Measurements from ENCODE around the gene PNMA8C. TPM values are rescaled to one million over a fixed set of nuclear protein-coding genes. Genes with fewer than 3 reads are reported as not detected.

The PNMA8C gene
- total and polyA plus RNA-seq, 2 donors (not counting 3 experiments of a cell fraction or from before 2014, with no cell fraction given): not detected

DNA sequence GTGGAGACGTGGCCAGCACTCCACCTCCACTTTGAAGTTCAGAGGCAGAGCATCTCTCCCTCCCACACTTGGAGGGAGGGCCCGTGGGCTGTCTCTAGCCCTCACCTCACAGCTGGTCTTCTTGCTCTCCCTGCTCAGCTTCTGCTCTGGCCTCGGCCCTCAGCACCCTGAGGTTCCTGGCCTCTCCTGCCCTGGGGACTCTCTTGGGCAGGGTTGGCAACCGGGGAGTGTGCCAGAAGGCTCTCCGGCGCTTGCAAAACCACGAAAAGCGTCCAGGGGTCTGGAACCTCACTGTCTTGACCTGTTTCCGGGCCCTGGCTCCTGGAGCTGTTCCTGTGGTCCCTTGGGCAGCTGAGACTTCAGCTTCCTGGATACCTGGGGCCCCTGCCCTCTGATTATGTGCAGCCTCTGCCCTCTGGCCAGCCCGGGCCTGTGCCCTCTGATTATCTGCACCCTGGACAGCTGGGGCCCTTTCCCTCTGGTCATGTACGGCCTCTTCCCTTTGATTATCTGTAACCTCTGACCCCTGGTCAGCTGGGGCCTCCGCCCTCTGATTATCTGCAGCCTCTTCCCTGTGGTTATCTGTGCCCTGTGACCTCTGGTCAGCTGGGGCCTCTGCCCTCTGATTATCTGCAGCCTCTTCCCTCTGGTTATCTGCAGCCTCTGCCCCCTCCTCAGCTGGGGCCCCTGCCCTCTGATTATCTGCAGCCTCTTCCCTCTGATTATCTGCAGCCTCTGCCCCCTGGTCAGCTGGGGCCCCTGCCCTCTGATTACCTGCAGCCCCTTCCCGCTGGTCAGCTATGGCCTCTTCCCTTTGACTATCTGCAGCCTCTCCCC lies 17.4 kb downstream of the PNMA8C start:
- dilution Hi-C loops (cut with MboI; ENCODE audit: extremely low pct_ligation_motif_present, low sequenced_read_pairs): no loop called here
- intact Hi-C loops (cut with micrococcal nuclease): no loop called here
- Histone ChIP-seq H3K9me1 (replicated peaks; ENCODE audit: control insufficient read depth, extremely low read depth, insufficient read depth, low read length) (no peaks in the 10 kb centered on the region), H3K9me3 (replicated peaks; ENCODE audit: control insufficient read depth, insufficient read depth, low read length) (no peaks in the 10 kb centered on the region), H2AFZ (ENCODE audit: low read depth, low read length) (no peak overlapping the region), H3K4me2 (ENCODE audit: insufficient read depth, low read length) (no peak overlapping the region), H3K79me2 (ENCODE audit: control insufficient read depth, insufficient read depth, low read length) (no peaks in the 10 kb centered on the region), H3K36me3 (ENCODE audit: control insufficient read depth in 2 of 2, extremely low read depth in 1 of 2, insufficient read depth in 2 of 2, low read length in 2 of 2) (no peaks in the 10 kb centered on the region), H3K9ac (replicated peaks; ENCODE audit: extremely low read depth, insufficient read depth, low read length) (no peak overlapping the region), H3K27me3 (ENCODE audit: control insufficient read depth in 2 of 2, insufficient read depth in 2 of 2, low read length in 2 of 2) (peaks cover 26 to 46% of the 10 kb centered on the region in 2 experiments), H3K4me3 (replicated peaks in 1 of 3; ENCODE audit: insufficient read depth in 1 of 3, low read depth in 1 of 3, low read length in 3 of 3) (no peak overlapping the region), H4K20me1 (replicated peaks; ENCODE audit: control insufficient read depth, extremely low read depth, insufficient read depth, low read length) (no peaks in the 10 kb centered on the region), H3K4me1 (ENCODE audit: control insufficient read depth, extremely low read depth, insufficient read depth, low read length) (no peaks in the 10 kb centered on the region), H3K27ac (ENCODE audit: insufficient read depth, low read depth, low read length) (no peak overlapping the region)
- no TSS peak for BruUV-seq (replicated peaks)
- TF ChIP-seq, protein P1, sequence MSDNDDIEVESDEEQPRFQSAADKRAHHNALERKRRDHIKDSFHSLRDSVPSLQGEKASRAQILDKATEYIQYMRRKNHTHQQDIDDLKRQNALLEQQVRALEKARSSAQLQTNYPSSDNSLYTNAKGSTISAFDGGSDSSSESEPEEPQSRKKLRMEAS (IDR thresholded peaks at IDR 0.05; ENCODE audit: insufficient read depth, insufficient read length): no peak
- TF ChIP-seq POLR2A (IDR thresholded peaks at IDR 0.05; ENCODE audit: low read depth, low read length) (no peak), JUN (IDR thresholded peaks at IDR 0.05; ENCODE audit: borderline replicate concordance, insufficient read depth, insufficient read length, low read depth) (no peak), MYC (IDR thresholded peaks at IDR 0.05; ENCODE audit: low read depth, low read length) (no peak), EZH2 (IDR thresholded peaks at IDR 0.05; ENCODE audit: borderline replicate concordance, low read depth, low read length, severe bottlenecking) (no peak)
- ChIA-PET CTCF (interaction anchor here (0.6 to 0.9 kb wide), 2 partner anchors 9 to 11 kb away, joined by 3 to 4 read pairs; no protein-coding TSS in a partner anchor), POLR2A (no interaction called here)
- DNase-seq (ENCODE audit: low read depth, low spot score): no peak
- FAIRE-seq: no peak
